HG02943 (cell line): ENCODE measurements around the gene KLK7.

ENCODE experiments used
- ATAC-seq: cut with Tn5 transposase; IDR thresholded peaks from one replicate; pipeline ENCODE4 v1.9.1; 2021; ENCODE audit warnings: mild to moderate bottlenecking, low read depth, moderate library complexity; ENCODE audit not compliant: unreplicated experiment

KLK7 gene

GRCh38 chr19:50983625-50984292 is at the start of gene KLK7:
Gene KLK7, minus strand, starts transcription at chr19:50983917. Its CDS starts 1,518 bp downstream, at chr19:50982399.
- ATAC-seq, result no peak

DNA sequence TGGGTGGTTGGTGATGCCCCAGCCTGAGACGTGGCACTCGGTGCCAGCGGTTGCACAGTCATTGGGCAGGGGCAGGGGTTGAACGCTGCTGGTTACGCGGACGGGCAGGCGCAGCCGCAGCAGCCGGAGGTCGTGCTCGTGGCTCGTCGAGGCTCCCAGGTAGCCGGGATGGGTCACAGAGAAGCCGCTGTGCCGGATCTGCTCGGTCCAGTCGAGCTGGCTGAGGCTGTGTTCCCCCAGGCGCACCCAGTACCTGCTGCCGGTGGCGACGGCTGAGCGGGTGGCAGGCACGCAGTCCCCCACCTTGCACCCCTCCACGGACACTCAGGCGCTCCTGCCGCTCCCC is 48.1 kb upstream of the KLK7 start:
- ATAC-seq, result no peak

DNA sequence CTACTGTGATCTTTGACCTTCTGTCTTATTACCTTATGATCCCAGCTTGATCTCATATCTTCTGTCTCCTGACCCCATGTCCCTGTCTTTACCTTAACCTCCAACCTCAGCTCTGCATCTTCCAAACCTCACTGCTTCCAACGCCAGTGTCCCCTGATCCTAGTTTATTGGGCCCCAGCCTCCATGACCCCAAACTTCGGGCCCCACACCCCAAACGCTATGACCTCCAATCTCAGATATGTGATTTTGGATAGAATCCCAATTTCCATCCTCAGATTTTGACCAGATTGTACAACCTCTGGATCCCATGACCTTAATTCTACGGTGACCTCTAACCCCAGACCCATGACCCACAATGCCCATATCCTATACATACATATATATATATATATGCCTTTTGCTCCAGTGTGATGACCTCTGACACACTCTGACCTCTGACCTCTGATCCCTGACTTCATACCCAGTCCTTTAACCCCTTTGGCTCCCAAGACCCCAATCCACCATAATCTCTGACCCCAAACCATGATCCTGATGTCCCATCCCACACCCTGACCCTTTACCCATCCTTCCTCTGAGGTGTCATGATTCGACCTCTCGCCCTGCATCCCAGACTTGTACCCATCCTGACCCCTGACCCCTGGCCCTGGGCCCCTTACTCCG is 47.6 kb upstream of the KLK7 start:
- ATAC-seq, result no peak

DNA sequence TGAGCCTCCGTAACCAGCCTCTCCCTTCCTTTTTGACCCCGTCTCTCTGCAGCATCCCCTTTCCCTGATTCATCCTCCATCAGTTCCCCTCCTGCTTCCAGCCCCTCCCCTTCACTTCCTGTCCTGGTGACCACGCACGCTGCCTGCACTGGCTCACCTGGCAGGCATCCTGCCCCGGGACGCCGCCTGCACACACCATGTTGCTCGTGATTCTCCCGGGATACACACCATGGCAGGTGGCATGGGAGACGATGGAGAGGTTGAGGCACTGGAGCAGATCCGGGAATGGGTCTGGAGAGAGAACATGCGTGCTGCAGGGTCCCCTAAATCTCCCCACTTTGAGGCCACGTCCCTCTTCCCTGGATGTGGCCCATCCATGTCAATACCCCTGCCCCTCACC is 46.9 kb upstream of the KLK7 start:
- ATAC-seq, result no peak

- no peak for ATAC-seq
Measured at GRCh38 chr19:51029718-51030117, 46.0 kb upstream of the KLK7 start.

GRCh38 chr19:51027873-51028272 is 44.2 kb upstream of the KLK7 start:
- no peak for ATAC-seq

GRCh38 chr19:51027126-51027806 is 43.5 kb upstream of the KLK7 start:
- no peak for ATAC-seq

DNA sequence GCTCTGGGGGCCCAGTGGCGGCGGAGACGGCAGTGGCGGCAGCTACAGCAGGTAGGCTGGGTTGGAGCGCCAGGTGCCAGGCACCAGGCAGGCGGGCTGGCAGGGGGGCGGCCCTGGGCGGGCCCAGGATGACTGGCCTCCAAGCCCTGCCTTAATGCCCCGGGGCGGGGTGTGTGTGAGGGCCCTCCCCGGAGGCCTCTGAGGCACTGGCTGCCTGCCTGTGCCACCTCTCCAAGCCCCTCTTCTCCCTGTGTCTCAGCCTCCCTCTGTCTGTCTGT is 42.8 kb upstream of the KLK7 start, which contains the start of gene KLK11:
Gene KLK11, minus strand, starts transcription at position 63 of the 278 bp plus-strand sequence. CDS start 985 bp downstream, outside the sequence.
- no peak for ATAC-seq

DNA sequence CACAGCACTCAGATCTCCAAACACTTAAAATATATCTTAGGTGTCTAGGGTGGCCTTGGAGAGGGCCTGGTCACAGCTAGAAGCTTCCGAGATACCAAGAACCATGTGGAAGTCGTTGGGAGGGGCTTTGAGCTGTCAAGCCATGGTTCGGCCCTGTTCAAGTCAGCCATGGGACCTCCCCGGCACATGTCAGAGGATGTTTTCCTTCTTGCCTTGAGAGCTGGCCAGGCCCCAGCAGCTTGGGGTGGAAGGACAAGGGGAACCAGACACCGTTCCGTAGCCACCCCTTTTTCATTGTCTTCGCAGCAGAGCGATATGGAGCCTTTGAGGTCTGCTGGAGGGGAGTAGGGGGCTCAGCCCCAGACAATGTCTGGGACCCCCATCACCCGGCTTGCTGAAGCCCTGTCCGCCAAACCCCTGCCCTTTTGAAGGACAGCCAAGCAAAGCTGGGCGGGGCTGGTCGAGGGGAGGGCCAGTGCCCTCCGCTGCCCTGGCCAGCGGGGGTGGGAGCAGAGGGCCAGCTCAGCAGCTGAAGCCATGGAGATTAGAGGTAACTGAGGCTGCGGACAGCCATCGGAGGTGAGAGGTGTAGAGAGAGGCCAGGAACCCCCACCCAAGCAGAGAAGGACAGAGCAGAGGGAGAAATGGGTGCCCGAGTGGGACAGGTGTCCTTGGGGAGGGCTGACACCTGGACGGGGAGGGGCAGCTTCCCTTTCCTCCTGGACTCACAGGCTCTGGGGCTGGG is 42.3 kb upstream of the KLK7 start:
- ATAC-seq, result no peak

- ATAC-seq, result no peak
Measured at GRCh38 chr19:51025401-51025800, 41.7 kb upstream of the KLK7 start.

- no peak for ATAC-seq
Measured at GRCh38 chr19:51024924-51025323, 41.2 kb upstream of the KLK7 start.

DNA sequence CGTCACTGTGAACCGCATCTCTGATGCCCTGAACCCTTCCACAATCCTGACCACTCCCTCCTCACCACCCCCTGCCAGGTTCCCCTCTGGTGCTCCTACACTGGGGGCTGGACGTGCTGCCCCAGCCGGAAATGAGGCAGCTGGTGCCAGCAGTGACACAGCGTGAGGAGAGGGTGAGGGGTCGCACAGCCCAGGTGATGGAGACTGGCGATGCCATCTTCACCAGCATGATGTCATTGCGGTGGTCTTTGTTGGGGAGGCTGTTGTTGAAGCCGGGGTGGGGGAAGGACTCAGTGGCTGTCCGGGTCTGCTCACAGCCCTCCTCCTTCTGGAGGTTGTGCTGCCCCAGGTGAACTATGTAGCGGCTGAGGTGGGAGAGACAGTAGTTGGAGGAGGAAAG is 40.2 kb upstream of the KLK7 start:
- no peak for ATAC-seq

DNA sequence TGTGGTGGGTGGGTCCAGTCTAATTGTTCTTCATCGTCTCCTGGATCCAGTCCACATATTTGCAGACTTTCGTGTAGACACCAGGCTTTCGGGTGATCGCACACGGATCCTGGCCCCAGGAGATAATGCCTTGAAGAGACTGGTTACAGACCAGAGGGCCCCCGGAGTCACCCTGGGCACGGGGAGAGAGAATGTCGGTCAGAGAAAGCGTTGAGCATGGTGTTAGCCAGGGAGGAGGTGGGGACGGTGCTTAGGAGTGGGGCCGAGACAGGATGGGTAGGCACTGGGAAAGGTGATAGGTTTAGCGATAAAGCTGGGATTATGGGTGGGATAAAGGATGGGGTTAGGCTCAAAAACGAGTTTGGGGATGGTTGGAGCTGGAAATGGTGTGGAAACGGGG is 38.8 kb upstream of the KLK7 start:
- ATAC-seq, result no peak

DNA sequence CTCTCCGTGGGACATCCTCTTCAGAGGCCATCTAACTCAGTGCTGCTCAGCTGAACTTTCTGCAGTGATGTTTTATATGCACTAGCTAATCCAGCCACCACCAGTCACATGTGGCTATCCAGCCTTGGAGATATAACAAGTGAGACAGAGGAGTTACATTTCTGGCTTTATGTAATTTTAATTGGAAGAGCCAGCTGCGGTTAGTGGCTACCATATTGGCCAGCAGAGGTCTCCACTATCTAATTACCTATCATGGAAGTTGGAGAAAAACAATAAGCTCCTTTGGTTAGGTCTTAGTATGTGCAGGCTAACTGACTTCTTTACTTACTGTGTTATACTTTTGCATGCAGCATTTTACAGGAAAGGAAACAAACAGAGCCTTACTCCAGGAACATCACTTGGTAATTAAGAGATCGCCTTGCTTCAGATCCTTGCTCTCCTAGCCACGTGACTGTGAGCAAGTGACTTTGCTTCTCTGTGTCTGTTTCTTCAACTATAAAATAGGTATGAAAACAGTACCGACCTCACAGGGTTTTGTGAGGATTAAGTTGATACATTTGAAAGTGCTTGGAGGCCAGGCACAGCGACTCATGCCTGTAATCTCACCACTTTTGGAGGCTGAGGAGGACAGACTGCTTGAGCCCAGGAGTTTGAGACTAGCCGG is 37.4 kb upstream of the KLK7 start:
- ATAC-seq, result no peak

- ATAC-seq, result no peak
Measured at GRCh38 chr19:51019544-51019925, 35.8 kb upstream of the KLK7 start, which contains the start of gene KLK10. Gene KLK10, minus strand, starts transcription at chr19:51019709. Its CDS starts 579 bp downstream, at chr19:51019130.

- no peak for ATAC-seq
Measured at GRCh38 chr19:51018745-51019543, 35.2 kb upstream of the KLK7 start.

DNA sequence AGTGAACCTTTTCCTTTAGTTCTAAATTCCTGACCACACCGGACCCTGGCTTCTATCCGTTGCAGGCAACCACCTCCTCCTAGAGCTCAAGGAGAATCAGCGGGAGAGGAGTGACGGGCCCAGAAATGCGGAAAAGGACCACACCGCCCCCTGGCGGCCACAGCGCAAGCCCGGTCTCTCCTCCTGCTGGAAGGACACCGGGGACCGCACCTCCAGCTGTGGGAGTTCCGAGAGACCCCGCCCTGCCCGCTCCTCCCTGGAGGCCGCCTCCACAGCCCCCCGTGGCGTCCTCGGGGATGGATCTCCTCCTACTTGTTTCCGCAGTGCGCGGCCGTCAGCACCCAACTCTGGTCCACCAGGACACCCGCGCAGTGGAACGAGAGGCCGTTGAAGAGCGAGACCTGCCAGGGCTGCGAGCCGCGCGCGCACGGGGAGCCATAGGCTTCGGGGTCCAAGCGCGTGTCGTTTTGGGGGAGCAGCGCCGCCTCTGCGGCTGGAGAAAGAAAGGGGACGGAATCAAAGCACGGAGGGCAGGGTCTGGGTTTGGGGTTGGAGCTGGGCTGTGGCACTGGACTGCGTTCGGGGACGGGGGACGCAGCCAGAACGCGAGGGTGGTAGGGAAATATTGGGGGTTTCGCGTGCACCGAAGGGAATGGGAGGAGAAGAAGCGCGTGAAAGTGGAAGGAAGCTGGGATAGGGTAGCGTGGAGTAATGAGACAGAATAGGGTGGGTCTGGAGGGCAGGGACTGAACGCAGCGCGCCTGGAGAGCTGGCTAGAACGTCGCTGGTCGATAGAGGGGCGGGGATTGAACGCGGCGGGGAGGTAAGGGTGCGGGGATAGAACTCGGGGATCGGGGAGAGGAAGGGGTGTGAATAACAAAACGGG is 33.3 kb upstream of the KLK7 start:
- ATAC-seq, result no peak

DNA sequence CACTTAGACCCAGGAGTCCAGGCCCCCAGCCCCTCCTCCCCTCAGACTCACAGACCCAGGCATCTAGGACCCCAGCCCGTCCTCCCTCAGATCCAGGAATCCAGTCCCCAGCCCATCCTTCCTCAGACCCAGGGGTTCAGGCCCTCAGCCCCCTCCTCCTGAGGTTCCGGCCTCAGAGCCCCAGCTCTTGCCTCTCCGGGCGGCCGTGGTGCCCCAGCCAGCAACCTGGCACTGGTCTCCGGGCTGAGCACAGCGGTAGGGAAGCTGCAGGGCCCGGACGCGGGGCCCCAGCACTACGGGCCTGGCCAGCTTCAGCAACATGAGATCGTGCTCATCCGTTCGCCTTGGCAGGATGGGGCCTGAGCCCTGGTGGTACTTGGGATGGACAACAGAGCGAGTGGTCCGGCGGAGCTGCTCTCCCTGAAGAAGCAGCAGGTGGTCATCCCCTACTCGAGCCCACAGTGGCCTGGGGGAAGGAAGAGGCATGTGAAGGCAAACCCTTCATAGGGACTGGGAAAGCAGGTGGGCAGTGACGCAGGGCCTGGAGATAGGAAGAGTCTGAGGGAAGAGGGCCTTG is 32.1 kb upstream of the KLK7 start:
- no peak for ATAC-seq

- no peak for ATAC-seq
Measured at GRCh38 chr19:51014242-51014641, 30.5 kb upstream of the KLK7 start.
